NCI-H187 (cell line): Measurements from ENCODE around the gene SIRPA.

ENCODE experiments used
- DNase-seq, 2 experiments: peaks; one replicate each; lab custom pipeline; 2025; lab: John Stamatoyannopoulos, UW

Gene SIRPA

GRCh38 chr20:1950836-1951235 is 55.6 kb downstream of the SIRPA start:
- no peak for DNase-seq

DNA sequence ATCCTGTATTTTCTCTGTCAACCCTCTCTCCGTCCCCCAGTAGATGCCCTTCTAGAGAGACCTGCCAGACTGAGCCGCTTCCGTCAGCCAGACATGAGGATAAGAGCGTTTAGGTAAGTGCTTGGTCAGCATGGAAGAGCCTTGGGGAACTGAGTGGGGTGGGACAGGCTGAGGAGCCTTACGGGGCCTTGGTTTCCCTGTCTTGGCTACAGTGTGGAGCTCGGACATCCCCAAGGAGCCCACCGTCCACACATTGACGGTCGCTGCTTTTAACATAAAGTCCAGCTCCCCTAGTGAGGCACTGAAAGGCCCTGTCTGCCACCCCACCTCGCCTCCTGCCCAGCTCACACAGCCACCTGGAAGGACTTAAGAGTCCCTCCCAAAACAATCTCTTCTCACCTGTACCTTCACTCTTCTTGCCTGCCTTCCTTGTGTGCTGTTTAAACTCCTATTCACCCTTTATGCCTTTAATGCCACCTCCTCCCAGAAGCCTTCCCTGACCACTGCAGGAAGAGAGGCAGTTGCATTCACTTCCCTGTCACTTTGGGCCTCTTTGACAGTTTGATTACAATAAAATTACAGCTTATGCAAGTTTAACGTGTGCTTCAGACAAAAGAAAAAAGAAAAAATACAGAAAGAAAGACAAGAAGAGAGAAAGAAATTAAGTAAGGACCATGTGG is 56.4 kb downstream of the SIRPA start:
- no peak for DNase-seq

GRCh38 chr20:1952737-1953530 is 57.7 kb downstream of the SIRPA start:
- no peak for DNase-seq

DNA sequence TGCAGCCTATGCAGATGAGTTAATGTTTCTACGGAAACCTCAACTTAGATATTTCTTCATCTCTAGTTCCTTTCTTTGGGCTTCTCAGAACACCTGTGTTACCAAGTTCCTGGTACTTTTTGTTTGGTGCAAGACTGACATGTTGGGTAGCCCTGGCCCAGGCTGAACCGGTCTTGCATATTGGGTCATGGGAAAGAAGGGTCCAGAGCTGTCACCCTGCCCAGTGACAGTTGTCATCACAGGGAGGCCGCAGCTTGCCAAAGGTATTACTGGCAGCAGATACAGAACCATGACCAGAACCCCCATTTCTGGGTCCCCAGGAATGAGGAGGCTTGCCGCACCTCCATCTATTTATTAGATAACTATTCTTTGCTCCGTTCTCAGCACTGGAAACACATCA is 58.4 kb downstream of the SIRPA start:
- no peak for DNase-seq

GRCh38 chr20:1955217-1955616 is 60.0 kb downstream of the SIRPA start:
- no peak for DNase-seq

DNA sequence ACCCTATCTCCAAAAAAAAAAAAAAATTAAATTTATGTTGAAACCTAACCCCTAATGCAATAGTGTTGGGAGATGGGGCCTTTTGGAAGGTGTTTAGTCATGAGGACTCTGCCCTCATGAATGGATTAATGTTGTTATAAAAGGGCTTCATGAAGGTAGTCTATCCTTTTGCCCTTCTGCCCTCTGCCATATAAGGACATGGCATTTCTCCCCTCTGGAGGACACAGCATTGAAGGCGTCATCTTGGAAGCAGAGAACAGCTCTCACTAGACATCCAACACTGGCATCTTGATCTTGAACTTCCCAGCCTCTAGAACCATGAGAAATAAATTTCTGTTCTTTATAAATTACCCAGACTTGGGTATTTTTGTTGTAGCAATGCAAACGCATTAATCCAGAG is 63.2 kb downstream of the SIRPA start:
- DNase-seq, result no peak

DNA sequence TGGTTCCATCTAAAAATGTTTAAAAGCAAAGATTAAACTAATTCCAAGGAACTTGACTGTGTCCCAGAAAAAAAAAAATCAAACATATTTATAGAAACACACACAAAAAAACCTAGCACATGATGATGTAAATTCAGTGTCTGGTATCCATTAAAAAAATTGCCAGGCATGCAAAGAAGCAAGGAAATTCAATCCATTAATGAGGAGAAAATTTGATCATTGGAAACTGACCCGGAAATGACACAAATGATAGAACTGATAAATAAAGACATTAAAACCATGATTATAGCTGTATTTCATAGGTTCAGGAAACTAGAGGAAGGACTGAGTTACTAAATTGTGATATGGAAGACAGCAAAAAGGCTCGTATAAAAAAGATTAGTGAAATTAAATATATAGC is 63.9 kb downstream of the SIRPA start:
- no peak for DNase-seq

GRCh38 chr20:1961374-1961773 is 66.2 kb downstream of the SIRPA start:
- no peak for DNase-seq

- no peak for DNase-seq
Observed at GRCh38 chr20:1964061-1964460, 68.9 kb downstream of the SIRPA start.

DNA sequence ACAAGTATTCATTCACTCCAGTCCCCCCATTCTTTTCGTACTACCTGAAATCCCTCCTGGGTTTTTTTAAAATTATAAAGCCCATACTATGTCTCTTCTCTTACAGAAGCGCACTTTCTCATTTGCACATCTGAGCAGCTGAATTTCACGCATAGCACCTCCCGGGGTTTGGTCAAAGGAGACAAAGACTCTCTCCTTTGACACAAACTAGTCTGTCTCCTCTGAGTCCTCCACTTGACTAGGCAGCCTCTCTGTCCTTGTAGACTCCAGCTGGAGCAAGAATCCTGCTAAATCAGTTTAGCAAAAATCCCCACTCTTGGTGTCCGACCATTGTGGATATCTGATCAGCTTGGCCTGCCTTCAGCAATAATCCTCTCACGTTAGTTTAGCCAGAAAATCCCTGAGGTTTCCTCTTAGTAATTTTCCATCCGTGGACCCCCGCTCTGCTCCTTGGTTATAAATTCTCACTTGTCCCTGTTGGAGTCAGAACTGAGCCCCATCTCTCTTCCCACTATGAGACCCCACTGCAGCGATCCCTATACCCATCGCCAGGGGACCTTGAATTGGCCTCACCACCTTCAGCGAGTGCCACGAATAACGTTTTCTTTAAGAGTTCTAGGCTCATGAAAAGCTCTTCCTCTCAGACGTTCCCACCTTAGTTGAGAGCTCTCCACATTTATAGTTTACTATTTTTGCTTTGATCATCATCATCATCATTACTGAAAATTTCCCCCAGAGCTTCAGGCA is 69.6 kb downstream of the SIRPA start:
- no peak for DNase-seq

GRCh38 chr20:1965520-1966351 is 70.5 kb downstream of the SIRPA start:
- peak in 1 of 2 experiments; percentile 30 for DNase-seq

DNA sequence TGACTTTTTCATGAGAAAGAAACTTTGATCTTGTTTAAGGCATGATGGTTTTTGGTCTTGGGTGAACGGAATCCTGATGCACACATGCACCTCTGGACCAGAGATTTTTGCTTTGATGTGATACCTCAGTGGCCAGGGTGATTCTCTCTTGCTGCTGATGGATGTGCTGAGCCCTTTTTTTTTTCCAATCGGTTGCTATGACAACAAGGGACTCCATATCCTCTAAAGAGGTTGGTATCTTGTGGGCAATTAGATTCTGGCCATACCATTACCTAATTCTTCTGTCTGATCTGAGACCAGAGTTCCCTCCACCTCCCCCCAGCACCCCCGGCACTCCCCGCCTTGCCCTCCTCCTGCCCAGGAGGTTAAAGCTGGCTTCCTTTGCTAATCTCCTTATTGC is 73.8 kb downstream of the SIRPA start:
- DNase-seq, result no peak

- no peak for DNase-seq
Observed at GRCh38 chr20:1971893-1972586, 76.8 kb downstream of the SIRPA start.

DNA sequence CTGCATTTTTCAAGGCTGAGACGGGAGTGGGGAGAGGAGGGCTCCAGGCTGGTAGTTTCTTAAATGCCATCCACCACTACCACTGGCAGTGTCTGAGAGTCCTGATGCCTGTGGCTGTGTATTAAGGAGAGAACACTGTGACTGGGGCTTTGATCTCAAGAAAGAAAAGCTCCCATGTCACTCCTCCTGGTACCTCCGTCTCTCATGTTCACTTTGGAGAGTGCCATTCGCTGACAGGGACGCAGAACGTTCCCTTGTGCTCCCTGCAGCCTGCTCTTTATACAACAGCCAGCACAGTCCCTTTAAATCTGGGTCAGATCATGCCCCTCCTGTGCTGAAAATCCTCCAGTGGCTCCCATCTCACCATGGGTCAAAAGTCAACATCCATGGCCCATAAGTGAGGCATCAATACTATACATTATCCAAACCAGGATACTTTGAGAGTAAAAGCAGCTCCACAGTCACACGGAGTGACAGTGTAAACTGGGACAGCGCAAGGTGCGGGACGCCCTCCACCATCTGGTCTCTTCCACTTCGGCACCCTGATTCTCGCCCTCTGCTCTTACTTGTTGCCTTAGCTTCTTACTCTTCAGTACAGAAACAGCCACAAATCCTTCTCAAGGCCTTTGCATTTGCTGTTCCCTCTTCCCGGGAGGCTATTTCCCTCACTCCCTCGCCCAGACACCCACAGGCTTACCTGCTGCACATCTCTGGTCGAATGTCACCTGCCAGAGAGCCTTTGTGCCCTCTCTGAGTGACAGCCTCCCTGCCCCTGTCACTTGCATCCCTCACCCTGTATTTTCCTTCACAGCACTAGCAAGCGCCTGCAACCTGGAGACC is 78.6 kb downstream of the SIRPA start:
- DNase-seq, result no peak

GRCh38 chr20:1975291-1975690 is 80.1 kb downstream of the SIRPA start:
- DNase-seq, result no peak

DNA sequence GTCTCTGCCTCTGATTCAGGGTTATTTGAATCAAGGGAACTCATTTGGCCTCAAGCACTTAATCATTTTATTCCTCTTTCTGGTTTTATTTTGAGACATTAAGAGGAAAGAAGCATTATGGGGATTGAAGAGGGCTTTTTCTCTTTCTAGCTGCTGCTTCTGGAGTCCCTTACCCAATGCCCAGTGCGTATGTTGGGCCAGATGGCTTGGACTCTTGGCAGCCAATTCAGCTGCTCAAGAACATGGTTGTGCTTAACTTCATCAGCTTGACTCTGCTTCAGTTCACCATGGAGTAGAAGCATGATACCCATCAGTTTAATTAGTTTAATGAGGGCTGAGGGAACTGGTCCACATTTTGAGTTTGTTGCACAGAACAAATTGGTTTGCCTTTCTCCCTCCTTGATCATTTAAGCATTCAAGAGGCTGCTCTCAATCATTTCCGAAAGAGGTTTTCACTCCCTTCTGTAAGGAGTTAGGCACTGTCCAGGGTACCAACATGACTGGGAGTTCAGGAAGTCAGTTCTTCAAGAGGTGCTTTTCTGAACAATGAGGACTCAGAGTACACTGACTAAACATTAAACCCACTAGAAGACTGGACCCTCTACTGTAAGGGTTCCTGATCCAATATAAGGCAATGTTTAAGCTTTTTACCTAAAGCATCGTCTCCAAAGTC is 84.0 kb downstream of the SIRPA start:
- no peak for DNase-seq

GRCh38 chr20:1982686-1983085 is 87.5 kb downstream of the SIRPA start:
- no peak for DNase-seq

DNA sequence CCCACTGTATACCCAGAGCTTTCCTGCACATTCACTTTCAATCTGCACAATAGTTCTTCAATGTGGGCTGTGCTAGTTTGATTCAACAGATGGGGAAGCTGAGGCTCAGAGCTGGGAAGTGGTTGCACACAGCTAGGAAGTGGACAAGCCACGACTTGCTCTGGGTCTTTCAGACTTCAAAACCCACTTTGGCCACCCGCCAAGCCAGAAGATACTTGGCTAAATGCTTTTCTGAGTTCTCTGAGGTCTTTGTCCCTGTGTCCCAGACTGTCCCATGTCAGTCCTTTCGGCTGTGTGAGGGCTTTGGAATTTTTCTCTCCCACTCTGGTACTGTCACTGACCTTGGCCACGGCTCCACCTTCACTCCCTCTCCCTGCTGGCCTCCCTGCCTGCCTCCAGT is 88.1 kb downstream of the SIRPA start:
- DNase-seq, result no peak

- no peak for DNase-seq
Observed at GRCh38 chr20:1987826-1988225, 92.6 kb downstream of the SIRPA start.
